Fibroblast of the aortic adventitia (primary cell): ENCODE measurements around the gene KCNK5. TPM values are rescaled to one million over a fixed set of nuclear protein-coding genes. Genes with fewer than 3 reads are reported as not detected.

Experiments
- DNase-seq: peaks from one replicate; pipeline ENCODE4 v3.0.0-alpha.2; 2010; ENCODE audit warnings: low read depth
- H3K4me3 ChIP-seq: 2 replicates; pipeline ENCODE4 v1.5.1; 2011; ENCODE audit warnings: low read depth, mild to moderate bottlenecking, control low read depth, low read length, moderate library complexity
- CTCF ChIP-seq: IDR thresholded peaks from 2 replicates; pipeline ENCODE4 v1.5.1; 2011; ENCODE audit warnings: mild to moderate bottlenecking, low read length, control low read depth, inconsistent platforms; ENCODE audit not compliant: insufficient read depth
- total RNA-seq: library from RNA; depleted of rRNA; stranded (reverse); fragments of >200 nt; gene quantifications from 2 replicates; pipeline ENCODE4 v1.2.3, GENCODE V29; 2012; ENCODE audit warnings: low replicate concordance

KCNK5 gene
- total RNA-seq, 1 donor: under 0.01 TPM

DNA sequence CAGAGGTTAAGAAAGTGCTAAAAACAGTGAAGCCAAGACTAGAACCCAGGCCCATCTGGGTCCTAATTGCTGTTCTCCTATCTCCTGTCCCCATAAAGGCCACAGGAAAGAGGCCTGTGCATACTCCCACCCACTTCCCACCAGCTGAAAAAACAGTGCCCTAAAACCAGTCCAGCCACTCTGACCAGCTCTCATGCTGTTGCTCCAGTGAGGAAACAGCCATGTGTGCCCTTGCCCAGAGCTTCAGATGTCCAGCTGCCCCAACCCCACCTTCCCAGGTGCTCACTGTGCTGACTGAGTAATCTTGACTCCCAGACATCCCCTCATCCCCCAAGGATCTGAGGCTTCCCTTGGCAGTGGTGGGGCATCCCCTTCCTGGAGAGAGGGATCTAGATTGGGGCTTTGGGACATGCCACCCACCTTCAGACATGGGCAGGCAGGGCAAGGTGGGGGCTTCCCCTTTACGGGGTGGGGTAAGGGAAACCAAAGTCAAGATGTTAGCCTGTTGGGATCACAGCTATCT is 28.7 kb downstream of the KCNK5 start:
- no peak for TF ChIP-seq CTCF
- no peak for DNase-seq
- H3K4me3 ChIP-seq: no peak overlapping the region

DNA sequence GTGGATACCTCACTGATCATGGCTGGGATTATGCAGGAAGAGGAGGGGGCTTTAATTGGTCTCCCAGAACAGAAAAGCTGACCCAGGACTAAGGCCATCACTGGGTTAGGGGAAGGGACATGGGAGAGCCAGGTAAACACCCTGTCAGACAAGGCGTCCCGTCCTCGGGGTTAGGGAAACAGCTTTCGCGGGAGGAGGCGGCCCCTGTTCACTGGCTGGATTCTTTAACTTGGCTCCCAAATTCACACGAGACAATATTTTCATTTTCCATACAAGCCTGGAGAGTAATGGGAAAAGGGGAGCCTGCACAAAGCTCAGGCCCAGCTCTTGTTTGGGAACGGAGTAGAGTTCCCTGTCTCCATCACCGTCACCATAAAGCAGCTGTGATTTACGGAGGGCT is 29.3 kb downstream of the KCNK5 start:
- no peak for DNase-seq
- H3K4me3 ChIP-seq: no peak overlapping the region
- TF ChIP-seq CTCF: no peak

GRCh38 chr6:39199231-39199940 is 29.9 kb downstream of the KCNK5 start:
- no peak for TF ChIP-seq CTCF
- H3K4me3 ChIP-seq: no peak overlapping the region
- no peak for DNase-seq

DNA sequence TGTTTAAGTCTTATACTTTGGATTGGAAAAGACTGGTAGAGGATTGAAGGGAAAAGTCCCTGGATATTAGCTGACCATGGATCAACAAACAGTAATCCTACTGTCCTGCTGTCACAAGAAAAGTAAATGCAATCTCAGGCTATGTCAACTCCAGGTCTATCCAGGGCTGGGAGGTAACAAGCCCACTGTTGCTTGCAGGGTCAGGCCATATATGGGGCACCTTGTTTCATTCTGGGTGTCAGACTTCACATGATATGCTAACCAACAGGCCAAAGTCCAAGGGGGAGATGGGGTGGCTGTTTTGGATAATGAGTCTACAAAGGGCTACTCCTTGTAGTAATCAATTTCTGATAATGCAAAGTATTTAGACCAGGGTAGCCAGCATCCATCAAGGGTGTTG is 30.7 kb downstream of the KCNK5 start:
- DNase-seq: no peak

GRCh38 chr6:39197922-39198500 is 31.3 kb downstream of the KCNK5 start:
- no peak for DNase-seq
- no peak for TF ChIP-seq CTCF
- H3K4me3 ChIP-seq: no peak overlapping the region

More for the DNA sequence above, 30.7 kb downstream of the KCNK5 start:
- no peak for TF ChIP-seq CTCF
- H3K4me3 ChIP-seq: no peak overlapping the region

GRCh38 chr6:39197521-39197920 is 31.8 kb downstream of the KCNK5 start:
- H3K4me3 ChIP-seq: no peak overlapping the region
- no peak for DNase-seq
- TF ChIP-seq CTCF: no peak

GRCh38 chr6:39196673-39197091 is 32.6 kb downstream of the KCNK5 start:
- no peak for TF ChIP-seq CTCF
- DNase-seq: no peak

More at GRCh38 chr6:39196673-39197091, 32.6 kb downstream of the KCNK5 start:
- no peak overlapping the region for H3K4me3 ChIP-seq
